EL (cell line): ENCODE data around the gene GLIPR1.
"Not testable (repeated sequence)": the region's sequence is repeated elsewhere in the genome, so short reads cannot be mapped to it uniquely, and the experiment has no call there.

Experiments
- DNase-seq: peaks from one replicate; pipeline ENCODE4 v3.0.0-alpha.2; 2016

Gene GLIPR1

DNA sequence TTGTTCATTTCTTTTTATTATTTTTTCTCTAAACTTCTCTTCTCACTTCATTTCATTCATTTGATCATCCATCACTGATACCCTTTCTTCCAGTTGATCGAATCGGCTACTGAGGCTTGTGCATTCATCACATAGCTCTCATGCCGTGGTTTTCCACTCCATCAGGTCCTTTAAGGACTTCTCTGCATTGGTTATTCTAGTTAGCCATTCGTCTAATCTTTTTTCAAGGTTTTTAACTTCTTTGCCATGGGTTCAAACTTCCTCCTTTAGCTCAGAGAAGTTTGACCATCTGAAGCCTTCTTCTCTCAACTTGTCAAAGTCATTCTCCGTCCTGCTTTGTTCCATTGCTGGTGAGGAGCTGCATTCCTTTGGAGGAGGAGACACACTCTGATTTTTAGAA lies 41.6 kb downstream of the GLIPR1 start:
- not testable (repeated sequence) for DNase-seq

- no peak for DNase-seq
These were observed 44.7 kb downstream of the GLIPR1 start for GRCh38 chr12:75525263-75525662.

GRCh38 chr12:75526655-75527511 lies 46.3 kb downstream of the GLIPR1 start:
- DNase-seq, result peak; percentile 59

DNA sequence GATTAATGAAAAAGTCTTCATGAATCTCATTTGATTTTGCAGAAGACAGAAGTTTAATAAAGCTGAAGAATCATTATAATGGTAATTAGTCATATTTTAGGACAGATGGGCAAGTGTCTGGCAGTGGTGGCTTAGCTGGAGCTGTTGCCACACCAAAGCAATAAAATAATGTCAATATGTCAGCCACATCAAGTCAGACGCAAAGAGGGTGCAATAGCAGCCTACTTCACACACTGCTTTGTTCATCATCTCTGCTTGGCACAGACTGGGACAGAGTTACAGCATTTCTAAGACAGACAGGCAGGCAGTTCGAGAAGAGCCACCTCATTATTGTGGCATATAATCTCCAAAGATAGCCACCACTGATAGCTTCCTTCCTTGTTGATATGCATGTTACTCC lies 47.7 kb downstream of the GLIPR1 start:
- DNase-seq, result no peak

GRCh38 chr12:75528692-75529091 lies 48.1 kb downstream of the GLIPR1 start:
- DNase-seq, result no peak

- no peak for DNase-seq
These were observed 48.8 kb downstream of the GLIPR1 start for GRCh38 chr12:75529316-75529715.

- no peak for DNase-seq
These were observed 49.3 kb downstream of the GLIPR1 start for GRCh38 chr12:75529826-75530225.

DNA sequence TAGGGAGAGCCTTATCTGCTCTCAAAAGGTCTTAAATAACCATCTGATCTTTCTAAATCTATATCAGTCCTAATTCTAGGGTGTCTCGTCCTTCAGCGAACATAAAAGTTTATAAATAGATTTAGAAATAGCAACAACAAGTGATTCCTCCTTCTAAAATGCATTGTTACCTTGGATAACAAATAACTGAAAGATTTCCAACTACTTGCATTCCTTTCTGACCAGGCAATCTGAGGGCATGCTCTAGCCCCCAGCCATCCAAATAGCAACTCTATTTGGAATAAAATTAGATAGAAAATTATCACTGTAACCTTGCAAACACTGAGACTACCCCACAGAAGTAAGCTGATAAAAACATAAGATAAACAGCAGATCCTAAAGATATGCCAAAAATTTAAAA lies 52.7 kb downstream of the GLIPR1 start:
- no peak for DNase-seq

DNA sequence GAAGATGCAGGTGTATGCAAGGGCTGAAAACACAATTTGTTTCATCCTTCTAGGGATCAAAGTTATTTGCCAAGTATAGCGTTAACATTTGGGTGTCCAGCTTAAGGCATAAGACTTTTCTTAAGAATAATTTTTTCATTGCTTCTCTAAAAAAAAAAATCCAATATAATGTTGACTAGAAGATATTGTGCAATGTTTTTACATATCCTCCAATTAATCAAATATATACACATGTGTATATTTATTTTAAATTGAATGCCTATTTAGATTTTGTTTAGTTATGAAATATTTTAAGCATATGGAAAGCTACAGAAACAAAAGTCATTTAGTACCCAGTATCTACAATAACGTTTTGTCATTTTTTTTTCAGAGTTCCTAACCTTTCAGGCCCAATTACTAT lies 59.3 kb downstream of the GLIPR1 start:
- DNase-seq, result no peak

- no peak for DNase-seq
These were observed 62.4 kb downstream of the GLIPR1 start for GRCh38 chr12:75542942-75543341.

DNA sequence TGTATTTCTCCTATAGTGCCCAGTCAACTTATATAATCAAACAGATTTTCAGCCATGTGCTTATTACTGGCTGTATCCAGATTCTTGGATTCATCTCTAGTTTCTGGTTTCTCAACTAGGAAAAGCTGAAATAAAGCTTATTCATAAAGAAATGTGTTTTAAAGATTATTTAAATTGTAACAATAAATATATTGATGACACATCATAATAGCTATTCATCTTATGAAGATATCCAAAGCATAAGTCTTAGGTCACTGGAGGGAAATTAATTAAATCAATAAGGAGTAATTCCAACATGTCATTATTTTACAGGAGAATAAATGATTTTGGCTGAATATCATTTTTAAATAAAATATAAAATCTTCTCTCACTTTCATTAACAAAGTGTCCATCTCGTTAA lies 63.0 kb downstream of the GLIPR1 start:
- DNase-seq, result no peak

- DNase-seq, result no peak
These were observed 65.1 kb downstream of the GLIPR1 start for GRCh38 chr12:75545636-75546035.

DNA sequence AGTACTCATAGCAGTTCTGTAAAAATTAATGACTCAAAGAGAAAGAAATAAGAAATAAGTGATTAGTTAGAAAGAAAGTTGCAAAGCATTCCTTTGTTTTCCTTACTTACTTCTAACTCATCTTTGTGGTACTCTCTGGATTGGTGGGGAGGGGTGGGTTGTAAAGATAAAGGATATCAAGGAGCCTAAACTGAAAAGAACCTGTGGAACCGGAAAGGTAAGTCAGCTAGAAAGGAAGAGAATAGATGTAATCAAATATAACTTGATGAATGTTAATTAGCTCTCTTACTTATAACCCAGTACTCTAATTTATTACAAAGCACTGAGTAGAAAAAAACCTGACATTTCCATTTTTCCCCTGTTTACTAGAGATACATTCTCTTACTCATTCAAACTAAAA lies 68.3 kb downstream of the GLIPR1 start:
- no peak for DNase-seq

DNA sequence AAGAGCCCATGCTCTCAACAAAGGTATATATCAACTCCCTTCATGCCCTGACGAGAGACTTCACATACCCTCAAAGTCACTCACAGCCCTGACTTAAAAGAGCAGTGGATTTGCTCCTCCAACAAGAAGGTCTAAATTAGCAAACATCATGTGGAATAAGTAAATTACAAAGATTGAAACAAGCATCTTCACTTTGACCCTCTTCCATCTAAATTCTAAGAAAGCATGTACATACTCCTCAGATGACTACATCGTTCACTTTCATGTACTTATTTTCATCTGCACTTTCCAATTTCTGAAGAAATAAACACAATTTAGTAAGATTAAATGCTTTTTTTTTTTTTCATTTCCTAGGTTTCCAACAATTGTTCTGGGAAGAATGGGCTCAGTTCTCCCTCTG lies 69.4 kb downstream of the GLIPR1 start:
- DNase-seq, result no peak

DNA sequence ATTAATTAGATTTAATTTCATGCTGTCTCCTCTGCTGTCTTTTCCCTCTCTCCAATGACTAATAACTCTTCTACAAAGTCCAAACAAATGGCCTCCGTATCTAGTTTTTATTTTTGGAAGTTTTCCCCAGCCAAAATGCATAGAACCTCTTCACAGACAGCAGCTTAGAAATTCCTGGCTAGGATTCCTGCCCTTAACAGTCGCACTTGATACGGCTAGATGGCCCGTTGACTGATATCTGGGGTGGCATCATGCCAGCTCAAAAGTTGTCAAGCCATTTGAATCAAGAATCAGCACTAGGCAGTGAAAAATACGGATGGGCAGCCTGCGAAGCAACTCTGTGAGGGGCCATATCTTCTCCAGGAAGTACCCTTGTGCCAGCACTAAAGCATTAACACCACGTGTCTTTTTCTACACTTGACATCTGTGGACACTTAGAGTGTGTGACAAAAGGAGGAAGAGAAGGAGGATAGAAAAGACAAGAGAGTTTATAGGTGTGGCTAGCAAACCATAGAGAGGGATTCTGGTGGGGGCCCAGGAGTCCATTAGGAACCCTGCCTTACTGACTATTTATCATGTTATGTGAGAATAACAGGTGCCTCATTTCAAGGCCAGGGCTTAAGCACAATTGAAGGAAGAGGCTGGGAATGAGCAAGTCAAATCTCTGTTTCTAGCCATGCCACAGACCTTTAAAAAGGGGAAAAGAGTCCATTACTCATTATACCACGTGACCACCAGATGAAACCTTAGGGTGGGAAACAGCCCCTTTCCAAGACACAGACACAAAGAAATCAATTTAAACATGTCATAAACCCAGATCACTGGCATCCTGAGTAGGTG lies 70.1 kb downstream of the GLIPR1 start:
- no peak for DNase-seq

- no peak for DNase-seq
These were observed 70.9 kb downstream of the GLIPR1 start for GRCh38 chr12:75551477-75551876.

- DNase-seq, result no peak
These were observed 72.8 kb downstream of the GLIPR1 start for GRCh38 chr12:75553398-75553797.
